GM21529 (cell line): ENCODE data around the gene INTS12.
"Not testable (repeated sequence)": the region's sequence is repeated elsewhere in the genome, so short reads cannot be mapped to it uniquely, and the experiment has no call there.

Experiments used
- ATAC-seq: cut with Tn5 transposase; IDR thresholded peaks from one replicate; pipeline ENCODE4 v1.9.1; 2021; ENCODE audit not compliant: unreplicated experiment

Gene INTS12

GRCh38 chr4:105708181-105709080 is at the start of gene INTS12, which contains the start of gene GSTCD:
Gene INTS12, minus strand, starts transcription at chr4:105708689. Its CDS starts 8,684 bp downstream, at chr4:105700005.
Gene GSTCD, plus strand, starts transcription at chr4:105708784. Its CDS starts 8,830 bp downstream, at chr4:105717614.
- ATAC-seq, result peak; percentile 75

DNA sequence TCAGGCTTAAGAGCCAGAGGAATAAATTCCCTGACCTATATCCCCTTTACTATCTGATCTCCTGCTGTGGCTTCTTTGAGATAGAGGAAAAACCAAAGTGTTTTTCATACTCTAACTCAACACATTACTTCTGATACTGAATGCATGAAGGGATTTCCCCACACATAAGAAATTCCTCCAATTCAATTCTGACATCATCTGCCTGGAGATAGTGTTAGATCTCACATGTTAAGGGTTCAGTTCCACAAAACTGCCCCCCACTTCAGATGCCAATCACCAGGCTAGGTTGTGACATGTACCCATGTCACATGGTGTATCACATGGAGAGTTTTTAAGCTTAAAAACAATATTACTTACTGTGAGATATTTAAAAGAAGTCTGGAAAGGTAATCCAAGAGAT is 46.9 kb upstream of the INTS12 start:
- no peak for ATAC-seq

DNA sequence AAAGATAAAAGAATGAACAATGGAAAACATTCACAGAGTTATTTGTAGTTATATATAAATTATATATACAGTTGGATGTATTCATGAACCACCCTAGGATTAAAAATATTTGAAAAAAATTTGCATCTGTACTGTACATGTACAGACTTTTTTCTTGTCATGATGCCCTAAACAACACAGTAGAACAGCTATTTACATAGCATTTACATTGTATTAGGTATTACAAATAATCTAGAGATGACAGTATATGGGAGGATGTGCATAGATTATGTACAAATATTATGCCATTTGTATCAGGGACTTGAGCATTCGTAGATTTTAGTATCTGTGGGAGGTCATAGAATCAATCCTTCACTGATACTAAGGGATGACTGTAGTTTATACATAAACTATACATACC is 44.9 kb upstream of the INTS12 start:
- no peak for ATAC-seq

DNA sequence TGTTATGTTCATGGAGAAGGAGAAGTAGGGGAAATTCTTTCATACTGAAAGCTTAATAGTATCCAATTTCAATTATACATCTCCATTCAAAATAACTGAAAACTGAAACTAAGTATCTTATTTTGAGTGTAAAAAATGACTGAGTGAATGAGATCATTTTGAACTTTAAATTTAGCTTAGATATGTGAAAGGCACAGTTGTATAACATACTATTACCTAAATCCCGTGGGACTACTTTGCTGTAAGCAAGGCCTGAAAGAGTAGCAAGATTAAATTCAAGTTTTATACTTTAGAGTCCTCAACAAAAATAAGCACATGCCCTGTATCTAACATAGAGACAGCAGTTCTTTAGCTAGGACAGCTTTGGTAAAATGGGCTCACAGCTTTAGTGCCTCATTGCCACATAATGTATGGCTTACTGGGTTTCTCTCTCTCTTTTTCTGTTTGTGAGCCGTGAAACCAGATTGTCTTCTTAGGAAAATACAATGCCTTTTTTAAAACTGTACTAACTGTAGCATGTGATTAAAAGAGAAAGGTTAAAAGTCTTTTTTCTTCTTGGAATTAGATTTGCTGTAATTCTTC is 43.3 kb upstream of the INTS12 start:
- no peak for ATAC-seq

- ATAC-seq, result no peak
Observed at GRCh38 chr4:105748222-105748621, 39.7 kb upstream of the INTS12 start.

DNA sequence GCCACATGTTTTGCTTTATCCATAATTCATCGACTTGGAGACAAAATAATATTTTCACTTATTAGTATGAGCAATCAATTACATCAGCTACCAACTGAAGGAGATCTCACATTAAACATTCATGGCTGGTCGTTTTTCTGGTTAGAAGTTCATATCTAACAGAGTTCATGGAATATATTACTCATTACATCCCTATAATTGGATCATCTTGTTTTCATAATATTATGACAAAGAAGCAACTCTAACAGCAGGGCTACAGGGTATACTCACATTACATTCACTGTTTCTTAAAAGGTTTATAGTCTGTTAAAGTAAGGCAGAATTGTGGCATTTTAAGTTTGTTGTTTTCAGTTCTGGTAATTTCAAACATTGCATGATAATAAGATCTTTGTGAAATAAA is 33.1 kb upstream of the INTS12 start:
- no peak for ATAC-seq

DNA sequence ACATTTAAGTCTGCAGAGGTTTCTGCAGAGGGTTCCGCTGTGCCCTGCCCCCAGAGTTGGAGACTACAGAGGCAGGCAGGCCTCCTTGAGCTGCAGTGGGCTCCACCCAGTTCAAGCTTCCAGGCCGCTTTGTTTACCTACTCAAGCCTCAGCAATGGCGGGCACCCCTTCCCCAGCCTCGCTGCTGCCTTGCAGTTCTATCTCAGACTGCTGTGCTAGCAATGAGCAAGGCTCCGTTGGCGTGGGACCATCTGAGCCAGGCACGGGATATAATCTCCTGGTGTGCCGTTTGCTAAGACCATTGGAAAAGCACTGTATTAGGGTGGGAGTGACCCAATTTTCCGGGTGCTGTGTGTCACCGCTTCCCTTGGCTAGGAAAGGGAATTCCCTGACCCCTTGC is 26.7 kb upstream of the INTS12 start:
- ATAC-seq, result not testable (repeated sequence)

- not testable (repeated sequence) for ATAC-seq
Observed at GRCh38 chr4:105729895-105730294, 21.4 kb upstream of the INTS12 start.

DNA sequence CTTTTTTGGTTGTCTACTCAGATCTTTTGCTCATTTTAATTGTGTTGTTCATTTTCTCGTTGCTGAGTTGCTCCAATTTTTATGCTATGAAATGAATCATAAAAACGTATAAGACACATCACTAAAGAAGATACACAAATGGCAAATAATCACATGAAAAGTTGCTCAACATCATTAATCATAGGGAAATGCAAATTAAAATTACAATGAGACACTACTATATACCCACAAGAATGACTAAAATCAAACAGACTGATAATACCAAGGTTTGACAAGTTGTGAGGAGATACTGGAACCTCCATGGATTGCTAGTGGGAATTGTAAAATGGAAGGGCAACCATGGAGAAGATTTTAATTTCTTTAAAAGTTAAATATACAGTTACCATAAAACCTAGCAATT is 17.1 kb upstream of the INTS12 start:
- ATAC-seq, result no peak

DNA sequence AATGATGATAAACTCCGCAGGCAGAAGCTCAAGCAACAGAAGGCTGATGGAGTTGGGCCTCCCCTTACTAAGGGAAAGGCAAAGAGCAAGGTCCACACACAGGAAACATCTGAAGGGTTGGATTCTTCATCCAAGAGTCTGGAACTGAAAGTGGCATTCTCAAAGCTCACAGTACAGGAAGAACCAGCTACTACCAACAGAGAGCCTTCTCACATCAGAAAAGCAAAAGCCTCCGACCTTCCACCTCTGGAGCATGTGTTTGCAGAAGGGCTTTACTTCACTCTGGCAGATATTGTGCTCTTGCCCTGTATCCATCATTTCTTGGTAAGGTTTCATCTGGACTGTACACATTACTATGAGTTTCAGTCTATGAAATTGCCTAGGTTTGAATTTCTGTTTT is 10.7 kb upstream of the INTS12 start:
- no peak for ATAC-seq

DNA sequence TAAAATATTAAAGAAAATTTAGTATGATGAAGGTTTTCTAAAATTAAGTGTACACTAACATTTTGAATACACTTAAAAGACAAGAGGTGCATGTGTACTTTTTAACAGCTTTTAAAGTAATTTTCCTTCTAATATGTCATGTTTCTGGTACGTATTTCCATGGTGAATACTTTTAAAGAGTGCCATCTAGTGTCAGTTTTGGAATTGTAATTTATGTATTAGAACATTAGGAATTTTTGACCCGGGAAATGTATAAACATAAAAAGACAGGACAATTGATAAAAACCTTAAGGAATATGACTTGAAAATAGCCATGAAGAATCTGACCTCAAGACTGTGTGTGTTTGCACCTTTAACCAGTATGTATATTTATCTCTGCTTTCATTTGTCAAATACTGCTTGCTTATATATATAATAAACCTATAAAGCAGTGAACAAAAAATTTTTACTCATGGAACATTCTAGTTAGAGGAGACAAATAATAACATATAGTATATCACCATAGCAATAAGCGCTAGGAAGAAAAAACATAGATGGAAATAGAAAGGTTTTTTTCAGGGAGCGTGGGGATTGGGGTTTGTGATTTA is 7.3 kb upstream of the INTS12 start:
- ATAC-seq, result no peak

DNA sequence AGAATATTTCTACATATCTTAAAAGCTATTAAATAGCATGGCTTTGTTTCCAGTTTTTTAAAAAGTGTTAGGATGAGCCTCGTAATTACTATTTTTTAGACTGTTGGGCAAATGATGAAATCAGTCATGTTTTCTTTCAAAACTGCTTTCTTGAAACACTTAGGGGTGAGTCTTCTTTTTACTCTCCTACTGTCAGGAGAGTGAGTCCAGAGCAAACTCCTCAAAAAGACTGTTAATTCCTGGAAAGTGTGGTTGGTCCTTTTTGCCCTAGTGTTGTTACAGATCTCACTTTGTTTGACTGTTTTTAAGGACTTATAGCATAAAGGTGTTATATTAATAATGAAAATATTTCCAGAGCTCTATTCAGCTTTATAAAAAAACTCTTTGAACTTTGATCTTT is 6.4 kb upstream of the INTS12 start:
- no peak for ATAC-seq

- peak; percentile 62 for ATAC-seq
Observed at GRCh38 chr4:105714071-105714521, 5.6 kb upstream of the INTS12 start.

DNA sequence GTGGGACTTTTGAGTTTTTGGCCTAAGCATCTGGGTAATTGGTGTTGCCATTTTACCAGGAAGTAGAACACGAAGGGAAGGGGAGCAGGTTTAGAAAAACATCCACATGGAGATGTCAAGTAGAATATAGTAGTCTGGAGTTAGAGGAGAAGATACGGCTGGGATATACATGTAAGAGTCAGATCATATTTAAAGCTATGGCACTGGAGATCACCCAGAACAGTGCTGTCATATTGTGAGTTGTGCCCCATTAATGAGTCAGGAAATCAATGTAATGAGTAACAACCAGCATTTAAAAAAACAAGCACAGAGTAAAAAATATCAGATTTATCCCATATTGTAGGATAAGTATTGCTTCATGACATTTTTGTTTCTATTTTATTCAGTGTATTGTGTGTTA is 4.3 kb upstream of the INTS12 start:
- no peak for ATAC-seq

- ATAC-seq, result no peak
Observed at GRCh38 chr4:105710678-105711077, 2.2 kb upstream of the INTS12 start.

DNA sequence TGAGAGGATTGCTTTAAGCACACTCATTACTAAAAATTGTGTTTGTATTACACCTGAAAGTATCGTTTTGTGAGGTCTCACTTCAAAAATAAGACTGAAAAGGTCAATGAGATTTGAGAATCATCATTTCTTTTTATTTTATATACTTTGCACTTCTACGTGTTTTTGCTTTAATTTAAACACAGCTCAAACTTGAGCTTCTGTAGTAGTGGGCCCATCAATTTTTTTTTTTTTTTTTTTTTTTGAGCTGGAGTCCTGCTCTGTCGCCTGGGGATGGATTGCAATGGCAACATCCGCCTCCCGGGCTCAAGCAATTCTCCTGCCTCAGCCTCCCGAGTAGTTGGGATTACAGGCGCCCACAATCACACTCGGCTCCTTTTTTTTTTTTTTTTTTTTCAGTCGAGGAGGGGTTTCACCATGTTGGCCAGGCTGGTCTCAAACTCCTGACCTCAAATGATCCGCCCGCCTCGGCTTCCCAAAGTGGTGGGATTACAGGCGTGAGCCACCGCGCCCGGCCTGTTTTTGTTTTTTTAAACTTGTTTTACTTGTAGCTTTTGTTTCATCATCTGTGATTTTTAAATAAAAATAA is 1.6 kb upstream of the INTS12 start:
- no peak for ATAC-seq

DNA sequence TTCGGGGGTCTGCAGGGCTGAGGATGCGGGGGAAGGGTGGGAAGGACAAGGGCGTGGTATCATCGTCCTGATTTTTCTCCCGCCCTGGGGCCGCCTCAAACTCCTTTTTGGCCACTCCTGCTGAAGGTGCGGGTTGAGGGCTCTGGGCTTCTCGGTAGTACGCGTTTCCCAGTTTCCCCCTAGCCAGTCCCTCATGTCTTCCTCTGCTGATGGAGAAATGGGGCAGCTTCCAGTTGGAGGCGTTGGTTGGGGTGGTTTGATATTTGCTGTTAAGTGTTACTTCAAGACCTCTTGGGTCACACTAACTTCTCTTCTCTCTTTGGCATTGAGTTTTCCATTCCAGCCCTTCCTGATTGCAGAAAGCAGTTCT is 577 bp upstream of the INTS12 start:
- ATAC-seq, result peak; percentile 46

- no peak for ATAC-seq
Observed at GRCh38 chr4:105707782-105708180, 708 bp downstream of the INTS12 start.

GRCh38 chr4:105698607-105699006 is 9.9 kb downstream of the INTS12 start:
- ATAC-seq, result no peak

DNA sequence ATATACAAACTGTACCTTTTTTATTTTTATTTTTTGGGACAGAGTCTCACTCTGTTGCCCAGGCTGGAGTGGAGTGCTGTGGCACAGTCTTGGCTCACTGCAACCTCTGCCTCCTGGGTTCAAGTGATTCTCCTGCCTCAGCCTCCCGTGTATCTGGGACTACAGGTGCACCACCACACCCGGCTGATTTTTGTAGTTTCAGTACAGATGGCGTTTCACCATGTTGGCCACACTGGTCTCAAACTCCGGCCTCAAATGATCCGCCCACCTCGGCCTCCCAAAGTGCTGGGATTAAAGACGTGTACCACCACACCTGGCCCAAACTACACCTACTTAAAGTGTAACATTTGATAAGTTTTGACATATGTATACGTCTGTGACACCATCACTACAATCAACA is 12.7 kb downstream of the INTS12 start:
- ATAC-seq, result not testable (repeated sequence)

- ATAC-seq, result not testable (repeated sequence)
Observed at GRCh38 chr4:105694812-105695211, 13.7 kb downstream of the INTS12 start.

GRCh38 chr4:105686571-105686970 is 21.9 kb downstream of the INTS12 start:
- no peak for ATAC-seq
